NCI-H460 (cell line): ENCODE measurements around the gene ARHGAP23. TPM values are rescaled to one million over a fixed set of nuclear protein-coding genes. Genes with fewer than 3 reads are reported as not detected.
"Not testable (repeated sequence)": the region's sequence is repeated elsewhere in the genome, so short reads cannot be mapped to it uniquely, and the experiment has no call there.

Experiments
- DNase-seq: peaks from one replicate; pipeline ENCODE4 v3.0.0-alpha.2; 2016; ENCODE audit warnings: low read depth; ENCODE audit errors: extremely low read depth
- total RNA-seq: library from RNA; depleted of rRNA; stranded (reverse); fragments of >200 nt; shearing (Covaris generic); gene quantifications from 2 replicates; pipeline ENCODE4 v1.2.3, GENCODE V29; 2014

ARHGAP23 gene
- total RNA-seq, 1 experiment from 2014 or later = 11.2 TPM

DNA sequence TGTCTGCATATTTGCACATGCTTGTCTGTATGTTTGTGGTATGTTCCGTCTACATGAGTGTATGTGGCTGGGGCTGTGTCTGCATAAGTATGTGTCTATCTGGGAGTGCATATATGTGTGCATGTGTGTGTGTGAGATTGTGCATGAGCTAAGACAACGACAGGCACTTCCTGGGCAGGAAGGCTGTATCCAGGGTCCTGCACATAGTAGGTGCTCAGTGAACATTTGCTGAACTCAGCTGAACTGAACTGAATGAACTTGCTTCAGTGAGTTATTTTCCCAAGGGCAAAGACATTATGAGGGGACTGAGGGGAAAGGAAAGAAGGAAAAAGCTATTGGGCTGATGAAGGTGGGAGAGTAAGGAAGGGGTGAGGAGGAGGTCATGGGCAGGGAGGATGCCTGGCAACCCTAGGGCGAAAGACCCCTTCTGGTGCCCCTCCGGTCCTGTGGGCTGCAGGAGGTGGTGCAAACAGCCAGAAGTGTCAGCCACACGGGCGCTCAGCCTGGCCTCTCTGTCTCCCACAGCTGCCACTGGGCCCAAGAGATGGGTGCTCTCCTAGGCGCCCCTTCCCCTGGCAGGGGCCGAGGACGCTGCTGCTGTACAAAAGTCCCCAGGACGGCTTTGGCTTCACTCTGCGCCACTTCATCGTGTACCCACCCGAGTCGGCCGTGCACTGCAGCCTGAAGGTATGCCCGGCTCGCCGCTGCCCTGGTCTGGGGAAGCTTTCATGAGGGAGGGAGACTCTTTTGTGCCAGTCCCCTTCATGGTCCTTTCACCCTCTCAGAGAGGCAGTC, 29.5 kb downstream of the ARHGAP23 start:
- no peak for DNase-seq

- no peak for DNase-seq
Measured at GRCh38 chr17:38458521-38458920, 30.3 kb downstream of the ARHGAP23 start.

DNA sequence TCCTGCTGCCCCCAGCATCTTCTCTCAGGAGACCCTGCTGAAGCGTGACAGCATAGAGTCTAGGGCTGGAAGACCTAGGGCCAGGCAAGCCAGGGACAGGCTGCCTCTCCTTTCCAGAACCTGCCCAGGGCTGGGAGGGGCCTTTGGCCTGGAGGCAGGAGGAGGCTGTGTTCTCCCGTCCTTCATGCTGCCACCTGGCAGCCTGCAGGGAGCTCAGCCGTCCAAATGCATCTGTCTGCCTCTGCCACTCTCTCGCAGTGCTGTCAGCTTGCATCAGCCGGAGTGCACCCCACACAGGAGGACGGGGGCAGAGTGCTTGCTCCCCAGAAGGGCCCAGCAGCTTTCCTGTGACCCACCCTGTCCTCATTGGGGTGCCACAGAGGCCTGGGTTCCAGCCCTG, 31.3 kb downstream of the ARHGAP23 start:
- DNase-seq = no peak

GRCh38 chr17:38460082-38460715, 31.9 kb downstream of the ARHGAP23 start:
- DNase-seq = no peak

DNA sequence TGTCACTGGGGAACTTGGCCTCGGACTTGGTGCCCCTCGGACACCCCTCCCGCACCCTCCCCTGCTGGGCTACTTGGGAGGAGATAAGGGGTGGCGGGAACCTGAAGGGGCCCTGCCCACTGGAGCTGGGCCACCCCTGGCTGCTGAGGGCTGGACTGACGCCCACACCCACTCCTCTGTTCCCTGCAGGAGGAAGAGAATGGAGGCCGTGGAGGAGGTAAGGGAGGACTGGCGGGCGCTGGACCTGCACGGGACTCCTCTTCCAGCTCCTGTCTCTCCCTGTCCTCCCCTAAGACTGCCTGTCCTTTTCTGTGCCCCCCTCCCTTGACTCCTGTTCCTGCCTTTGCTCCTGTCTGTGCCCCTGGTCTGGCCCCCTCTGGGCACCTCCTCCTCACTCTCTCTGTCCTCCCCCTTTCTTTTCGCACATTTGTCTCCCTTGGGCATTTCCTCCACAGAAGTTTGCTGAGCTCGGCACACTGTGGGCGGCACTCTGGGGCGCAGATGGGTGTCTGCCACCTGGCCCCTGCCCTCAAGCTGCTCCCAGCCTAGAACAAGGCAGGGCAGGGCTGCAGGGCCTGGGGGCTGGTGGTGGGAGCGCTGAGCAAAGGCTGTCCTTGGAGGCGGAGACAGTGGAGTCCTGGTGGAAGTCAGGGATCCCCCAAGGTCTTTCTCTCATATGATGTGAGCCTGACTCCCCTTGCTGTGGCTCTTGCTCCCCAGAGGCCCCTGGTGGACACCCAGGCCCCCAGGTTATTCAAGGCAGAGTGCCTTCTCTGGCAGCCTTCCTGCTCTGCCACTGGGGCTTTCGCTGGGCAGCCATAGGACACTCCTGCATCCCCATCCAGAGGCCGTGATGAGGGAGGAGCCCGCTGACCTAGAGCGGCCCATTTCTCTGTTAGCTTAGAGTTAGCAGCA, 32.7 kb downstream of the ARHGAP23 start:
- no peak for DNase-seq

GRCh38 chr17:38461683-38462082, 33.4 kb downstream of the ARHGAP23 start:
- no peak for DNase-seq

DNA sequence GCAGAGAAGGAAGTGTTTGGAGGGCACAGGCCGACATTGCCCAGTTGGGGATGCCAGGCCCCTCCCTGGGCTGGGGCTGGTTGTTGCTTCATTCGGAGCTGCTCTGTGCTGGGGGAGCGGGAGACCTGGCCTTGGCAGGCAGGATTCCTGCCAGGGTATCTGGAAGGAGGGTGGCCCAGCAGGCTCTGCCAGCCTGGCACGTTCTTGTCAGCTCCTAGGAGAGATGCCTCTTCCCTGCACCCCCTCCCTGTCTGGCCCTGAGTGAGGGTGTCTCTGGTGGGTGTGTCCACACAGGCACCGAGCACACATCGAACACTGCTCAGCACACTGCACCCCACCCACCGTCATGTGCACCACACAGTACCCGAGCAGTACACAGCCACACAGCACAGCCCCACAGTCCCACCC, 35.2 kb downstream of the ARHGAP23 start:
- no peak for DNase-seq

DNA sequence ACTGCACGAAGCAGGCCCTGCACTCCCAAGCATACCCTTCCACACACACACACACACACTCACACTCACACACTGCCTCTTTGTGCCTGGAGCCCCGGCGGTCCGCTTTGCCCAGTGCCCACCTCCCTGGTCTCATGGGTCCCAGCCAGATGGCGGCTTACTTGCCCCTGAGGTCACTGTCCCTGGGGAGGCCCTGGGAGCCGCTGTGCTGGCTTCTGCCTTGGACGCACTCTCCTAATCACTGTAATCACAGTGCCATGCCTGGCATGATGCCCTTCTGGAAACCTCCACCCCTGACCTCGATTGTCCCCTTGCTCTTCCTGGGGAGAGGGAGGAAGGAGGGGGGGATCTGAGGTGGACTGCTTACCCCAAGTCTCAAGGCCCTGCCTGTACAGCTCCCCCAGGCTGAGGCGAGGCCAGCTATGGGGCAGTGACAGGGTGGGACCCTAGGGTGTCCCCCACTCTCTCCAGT, 36.0 kb downstream of the ARHGAP23 start:
- DNase-seq = no peak

- peak; percentile 78 for DNase-seq
Measured at GRCh38 chr17:38464723-38465390, 36.6 kb downstream of the ARHGAP23 start.

DNA sequence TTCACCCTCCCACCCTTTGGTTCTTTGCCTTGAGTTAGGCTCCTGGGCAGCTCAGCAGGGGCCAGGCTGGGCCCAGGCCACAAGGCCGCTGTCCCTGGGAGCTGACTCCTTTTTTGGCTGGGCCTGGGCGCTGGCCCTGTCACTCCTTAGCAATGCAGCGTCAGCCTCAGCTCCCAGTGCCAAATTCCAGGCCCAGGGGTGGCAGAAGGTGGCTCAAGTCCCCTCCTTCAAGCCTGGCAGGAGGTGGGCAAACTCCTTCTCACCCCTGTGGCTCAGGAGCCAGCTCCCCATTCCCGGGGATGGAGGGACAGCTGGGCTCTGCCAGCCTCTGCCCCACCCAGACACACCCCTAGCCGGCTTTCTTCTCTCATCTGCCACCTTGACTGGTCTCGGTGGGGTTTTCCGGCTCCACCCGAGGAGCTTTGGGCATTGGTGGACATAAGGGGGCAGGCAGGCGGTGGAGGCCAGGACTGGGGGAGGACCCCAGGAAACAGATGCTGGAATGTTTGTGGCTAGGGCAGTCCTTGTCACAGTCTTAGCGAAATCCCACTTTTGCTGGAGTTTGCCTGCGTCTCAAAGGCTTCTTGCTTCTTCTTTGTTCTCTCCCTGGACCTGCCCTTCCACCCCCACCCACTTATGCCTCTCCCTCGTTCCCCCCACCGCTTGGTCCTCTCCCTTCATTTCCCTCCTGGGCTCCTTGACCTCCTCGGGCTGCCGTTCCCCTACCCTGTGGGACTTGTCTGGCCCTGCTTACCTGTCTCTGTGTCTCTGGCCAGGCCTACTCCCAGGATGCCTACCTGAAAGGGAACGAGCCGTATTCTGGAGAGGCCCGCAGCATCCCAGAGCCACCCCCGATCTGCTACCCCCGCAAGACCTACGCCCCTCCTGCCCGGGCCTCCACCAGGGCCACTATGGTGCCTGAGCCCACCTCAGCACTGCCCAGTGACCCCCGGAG, 37.4 kb downstream of the ARHGAP23 start:
- DNase-seq = peak; percentile 30

- DNase-seq = no peak
Measured at GRCh38 chr17:38466346-38467315, 38.4 kb downstream of the ARHGAP23 start.

- no peak for DNase-seq
Measured at GRCh38 chr17:38467491-38467890, 39.2 kb downstream of the ARHGAP23 start.

GRCh38 chr17:38469875-38470274, 41.6 kb downstream of the ARHGAP23 start:
- no peak for DNase-seq

DNA sequence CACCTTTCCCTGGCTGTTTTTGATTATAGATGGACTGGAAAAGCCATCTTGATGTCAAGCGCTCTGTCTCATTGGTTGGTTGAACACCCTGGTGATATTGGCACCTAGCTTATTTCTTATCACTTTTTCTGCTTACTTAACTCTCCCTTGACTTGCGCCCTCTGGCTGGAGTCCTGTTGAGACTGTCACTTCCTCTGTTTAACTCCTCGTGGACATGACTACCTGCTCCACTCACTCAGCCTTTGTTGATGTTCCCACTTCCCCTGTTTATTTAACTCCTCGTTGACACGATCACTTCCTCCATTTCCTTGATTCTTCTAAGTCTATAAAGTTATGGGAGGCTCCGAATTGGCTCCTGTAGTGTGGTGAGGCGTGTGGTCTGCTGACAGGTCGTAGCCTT, 43.0 kb downstream of the ARHGAP23 start:
- DNase-seq = not testable (repeated sequence)

- not testable (repeated sequence) for DNase-seq
Measured at GRCh38 chr17:38474666-38475065, 46.4 kb downstream of the ARHGAP23 start.

DNA sequence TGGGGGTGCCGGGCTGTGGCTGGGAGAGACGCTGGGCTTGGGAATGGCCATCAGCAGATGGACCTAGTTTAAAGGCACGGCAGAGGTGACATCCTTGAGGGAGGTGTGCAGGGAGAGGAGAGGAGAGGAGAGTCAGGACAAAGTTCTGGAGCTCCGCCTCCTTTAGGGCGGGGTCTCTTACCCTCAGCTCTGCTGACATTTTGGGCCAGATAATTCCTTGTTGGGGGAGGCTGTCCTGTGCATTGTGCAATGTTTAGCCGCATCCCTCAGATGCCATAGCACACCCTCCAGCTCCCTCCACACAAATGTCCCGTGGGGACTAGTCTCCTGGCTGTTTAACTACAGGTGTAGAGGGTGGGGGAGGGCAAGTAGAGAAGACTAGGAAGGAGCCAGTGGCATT, 48.3 kb downstream of the ARHGAP23 start:
- no peak for DNase-seq

DNA sequence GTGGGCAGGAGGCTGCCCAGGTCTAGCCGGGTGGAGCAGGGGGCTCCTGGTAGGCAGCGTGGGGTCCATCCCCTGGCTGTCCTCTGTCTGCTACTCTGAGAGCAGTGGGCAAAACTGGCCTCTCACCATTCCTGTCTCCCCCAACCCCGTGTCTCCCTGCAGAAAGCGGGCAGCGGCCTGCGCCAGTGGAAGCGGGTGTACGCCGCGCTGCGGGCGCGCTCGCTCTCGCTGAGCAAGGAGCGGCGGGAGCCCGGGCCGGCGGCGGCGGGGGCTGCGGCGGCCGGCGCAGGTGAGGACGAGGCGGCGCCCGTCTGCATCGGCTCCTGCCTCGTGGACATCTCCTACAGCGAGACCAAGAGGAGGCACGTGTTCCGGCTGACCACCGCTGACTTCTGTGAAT, 49.2 kb downstream of the ARHGAP23 start:
- not testable (repeated sequence) for DNase-seq

DNA sequence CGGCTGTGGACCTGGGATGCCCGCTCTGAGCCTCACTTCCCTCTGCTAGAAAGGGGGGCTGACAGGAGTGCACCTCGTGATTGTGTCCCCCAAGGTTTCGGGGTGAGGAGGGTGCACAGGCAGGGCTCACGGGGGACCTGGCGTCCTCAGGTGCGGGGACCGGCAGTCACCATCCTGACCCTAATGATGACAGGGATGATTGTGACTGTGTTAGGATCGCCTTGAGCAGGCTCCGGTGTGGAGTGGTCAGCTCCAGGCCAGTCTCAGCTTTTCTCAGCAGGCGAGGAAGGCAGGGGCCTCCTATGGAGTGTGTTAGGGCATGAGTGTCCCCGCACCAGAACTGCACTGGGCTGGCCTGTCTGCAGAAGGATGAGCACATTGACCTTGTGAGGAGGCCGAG, 49.7 kb downstream of the ARHGAP23 start:
- DNase-seq = not testable (repeated sequence)
